GM12891 (cell line): ENCODE results near the gene SENP5.

Experiments
- DNase-seq: peaks from one replicate; pipeline ENCODE4 v3.0.0; 2011; ENCODE audit warnings: low spot score; ENCODE audit not compliant: insufficient read length
- FAIRE-seq: peaks from 2 replicates; lab custom pipeline; 2011; peaks lifted over from hg19 to GRCh38; lab: Jason Lieb, UNC
- PAX5 ChIP-seq: IDR thresholded peaks from 2 replicates; pipeline ENCODE4 v1.6.1; 2011; ENCODE audit warnings: low read length, moderate library complexity, mild to moderate bottlenecking; ENCODE audit not compliant: insufficient read depth, severe bottlenecking
- POLR2A ChIP-seq: IDR thresholded peaks from 2 replicates; pipeline ENCODE4 v1.6.1; 2011; ENCODE audit warnings: low read depth, low read length, control low read depth
- POLR2AphosphoS5 ChIP-seq: IDR thresholded peaks from 2 replicates; pipeline ENCODE4 v1.6.1; 2011; ENCODE audit warnings: low read depth, low read length, control low read depth
- POU2F2 ChIP-seq: IDR thresholded peaks from 2 replicates; pipeline ENCODE4 v1.6.1; 2011; ENCODE audit warnings: low read depth, mild to moderate bottlenecking, control low read depth, low read length, moderate library complexity
- SPI1 ChIP-seq: IDR thresholded peaks from 2 replicates; pipeline ENCODE4 v1.6.1; 2011; ENCODE audit warnings: low read depth, low read length, control low read depth
- TAF1 ChIP-seq: IDR thresholded peaks from 2 replicates; pipeline ENCODE4 v1.6.1; 2011; ENCODE audit warnings: low read depth, low read length, control low read depth

Gene SENP5

DNA sequence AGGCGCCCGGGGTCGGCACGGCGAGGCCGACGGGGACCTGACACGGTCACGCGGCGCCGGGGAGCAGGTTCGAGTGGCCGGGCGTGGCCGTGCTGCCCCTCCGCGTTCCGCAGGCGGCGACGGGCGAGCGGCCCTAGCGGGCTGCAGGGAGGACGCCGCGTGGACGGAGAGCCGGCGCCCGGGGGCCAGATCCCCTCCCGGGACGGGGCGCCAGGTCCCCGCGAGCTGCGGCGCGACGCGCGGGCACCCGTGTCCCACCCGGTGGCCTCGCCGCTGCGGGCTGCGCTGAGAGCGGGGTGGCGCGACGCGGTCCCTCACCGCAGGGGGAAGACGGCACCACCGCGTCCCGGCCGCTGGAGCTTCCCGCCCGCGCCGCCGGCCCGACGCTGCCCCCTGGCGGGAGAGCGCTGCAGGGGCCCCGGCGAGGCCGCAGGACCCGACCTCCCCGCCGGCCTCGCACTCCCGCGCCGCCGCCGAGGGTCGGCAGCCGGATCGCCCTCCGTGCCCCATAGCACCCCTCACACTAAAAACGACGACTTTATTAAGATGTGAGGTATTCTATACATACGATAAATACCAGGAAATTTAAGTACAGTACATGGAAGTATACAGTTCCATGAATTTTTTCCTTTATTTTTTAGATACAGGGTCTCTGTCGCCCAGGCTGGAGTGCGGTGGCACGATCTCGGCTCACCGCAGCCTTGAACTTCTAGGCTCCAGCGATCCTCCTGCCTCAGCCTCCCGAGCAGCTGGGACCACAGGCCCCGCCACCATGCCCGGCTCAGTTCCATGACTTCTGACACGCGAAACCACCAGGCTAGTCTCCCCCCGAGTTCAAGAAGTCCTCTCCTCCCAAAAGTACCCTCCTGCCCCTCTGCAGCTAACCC is 102.2 kb downstream of the SENP5 start:
- FAIRE-seq (peak; percentile 95), DNase-seq (peak; percentile 92)
- no peak for TF ChIP-seq PAX5
- no peak for TF ChIP-seq POU2F2
- no peak for TF ChIP-seq POLR2A
- no peak for TF ChIP-seq POLR2AphosphoS5
- no peak for TF ChIP-seq TAF1
- no peak for TF ChIP-seq SPI1

- FAIRE-seq (no peak), DNase-seq (no peak)
- TF ChIP-seq SPI1: no peak
- 0 out of 2 replicates have a peak, but pooled peaks have one; percentile 12 for TF ChIP-seq POU2F2
- TF ChIP-seq POLR2A: no peak
Measured at GRCh38 chr3:196970547-196971093, 102.9 kb downstream of the SENP5 start.

DNA sequence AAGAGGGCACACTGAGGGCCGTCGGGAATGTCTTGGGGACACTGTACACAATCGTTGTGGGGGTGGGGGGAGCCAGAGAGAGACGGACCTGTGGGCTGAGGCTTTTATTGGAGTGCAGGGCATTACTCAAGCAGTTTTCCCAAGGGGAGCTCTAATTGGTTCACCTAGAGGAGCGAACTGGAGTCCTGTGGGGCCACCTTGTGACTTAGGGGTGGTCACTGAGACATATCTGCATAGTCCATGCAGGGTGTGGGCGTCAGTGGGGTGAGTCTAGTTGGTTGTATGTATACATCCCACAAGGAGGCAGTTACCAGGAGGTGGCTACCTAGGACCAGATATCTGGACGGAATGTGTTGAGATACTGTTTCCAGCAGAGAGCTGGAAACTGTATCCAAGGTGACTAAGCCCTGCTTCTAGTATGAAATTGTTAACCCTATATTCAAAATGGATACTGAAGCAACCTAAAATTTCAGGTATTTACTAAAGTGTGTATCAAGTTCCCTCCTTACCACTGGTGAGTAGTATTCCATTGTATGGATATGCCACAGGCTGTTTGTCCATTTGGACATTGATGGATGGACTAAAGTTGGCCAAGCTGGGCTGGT is 103.5 kb downstream of the SENP5 start:
- no peak for FAIRE-seq

GRCh38 chr3:196974661-196975060 is 106.9 kb downstream of the SENP5 start:
- FAIRE-seq: no peak

More for the DNA sequence above, 103.5 kb downstream of the SENP5 start:
- TF ChIP-seq POLR2AphosphoS5: no peak
- DNase-seq: no peak

GRCh38 chr3:196975349-196975748 is 107.6 kb downstream of the SENP5 start:
- no peak for TF ChIP-seq SPI1
- TF ChIP-seq POLR2AphosphoS5: no peak
- no peak for TF ChIP-seq PAX5
- no peak for TF ChIP-seq POLR2A
- no peak for TF ChIP-seq POU2F2
- TF ChIP-seq TAF1: no peak
- no peak for FAIRE-seq

More at GRCh38 chr3:196974661-196975060, 106.9 kb downstream of the SENP5 start:
- TF ChIP-seq TAF1 (no peak), POU2F2 (no peak), POLR2A (no peak), POLR2AphosphoS5 (no peak), SPI1 (no peak), PAX5 (no peak)
- DNase-seq: no peak

GRCh38 chr3:196976941-196977340 is 109.2 kb downstream of the SENP5 start:
- DNase-seq: no peak
- FAIRE-seq: no peak
- TF ChIP-seq PAX5 (no peak), SPI1 (no peak), POLR2AphosphoS5 (no peak), POLR2A (no peak), TAF1 (no peak), POU2F2 (no peak)

More at GRCh38 chr3:196975349-196975748, 107.6 kb downstream of the SENP5 start:
- DNase-seq: no peak

GRCh38 chr3:196979545-196979944 is 111.8 kb downstream of the SENP5 start:
- DNase-seq (no peak), FAIRE-seq (no peak)
- TF ChIP-seq TAF1 (no peak), POU2F2 (no peak), SPI1 (no peak), POLR2AphosphoS5 (no peak), PAX5 (no peak), POLR2A (no peak)

DNA sequence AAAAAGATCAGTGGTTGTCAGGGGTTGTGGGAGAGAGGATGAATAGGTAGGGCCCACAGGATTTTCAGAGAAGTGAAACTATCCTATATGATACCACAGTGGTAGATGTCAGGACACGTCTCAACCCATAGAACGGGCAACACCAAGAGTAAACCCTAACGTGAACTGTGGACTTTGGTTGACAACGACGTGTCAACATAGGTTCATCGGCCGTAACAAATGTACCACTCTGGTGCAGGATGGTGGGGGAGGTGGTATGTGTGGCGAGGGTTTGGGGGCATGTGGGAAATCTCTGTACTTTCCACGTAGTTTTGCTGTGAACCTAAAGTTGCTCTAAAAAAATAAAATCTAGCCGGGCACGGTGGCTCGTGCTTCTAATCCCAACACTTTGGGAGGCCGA is 113.9 kb downstream of the SENP5 start:
- no peak for DNase-seq
- TF ChIP-seq POLR2AphosphoS5 (no peak), SPI1 (no peak), POLR2A (no peak), PAX5 (no peak), TAF1 (no peak)
- FAIRE-seq: no peak

DNA sequence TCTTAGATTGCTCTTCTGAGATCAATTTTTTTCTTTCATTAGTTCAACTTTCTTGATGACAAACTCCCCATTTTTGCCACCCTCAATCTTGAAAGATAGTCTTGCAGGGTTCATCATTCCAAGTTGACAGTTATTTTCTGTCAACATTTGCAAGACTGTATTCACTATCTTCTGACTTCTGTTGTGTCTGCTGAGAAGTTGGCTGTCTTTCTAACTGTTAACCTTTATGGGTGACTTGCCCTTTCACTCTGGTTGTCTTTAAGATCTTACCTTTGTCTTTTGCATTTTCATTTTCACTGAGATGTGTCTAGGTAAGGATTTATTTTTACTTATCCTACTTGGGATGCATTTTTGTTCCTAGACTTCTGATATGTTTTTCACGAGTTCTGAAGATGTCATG is 115.5 kb downstream of the SENP5 start:
- DNase-seq (no peak), FAIRE-seq (no peak)
- TF ChIP-seq SPI1: no peak
- TF ChIP-seq TAF1: no peak
- TF ChIP-seq POLR2AphosphoS5: no peak
- no peak for TF ChIP-seq PAX5
- no peak for TF ChIP-seq POU2F2
- TF ChIP-seq POLR2A: no peak
